GM21526 (cell line): ENCODE measurements around the gene TBC1D2B.
"Not testable (repeated sequence)": the region's sequence is repeated elsewhere in the genome, so short reads cannot be mapped to it uniquely, and the experiment has no call there.

Experiments used
- ATAC-seq: cut with Tn5 transposase; IDR thresholded peaks from one replicate; pipeline ENCODE4 v1.9.1; 2021; ENCODE audit warnings: moderate library complexity; ENCODE audit not compliant: unreplicated experiment, low FRiP score

Gene TBC1D2B

GRCh38 chr15:77959432-77959879 lies 118.1 kb downstream of the TBC1D2B start:
- no peak for ATAC-seq

GRCh38 chr15:77958716-77959431 lies 118.6 kb downstream of the TBC1D2B start:
- ATAC-seq = not testable (repeated sequence)

GRCh38 chr15:77958021-77958420 lies 119.5 kb downstream of the TBC1D2B start:
- ATAC-seq = not testable (repeated sequence)

- ATAC-seq = not testable (repeated sequence)
Observed at GRCh38 chr15:77953926-77954325, 123.6 kb downstream of the TBC1D2B start.

GRCh38 chr15:77952928-77953446 lies 124.5 kb downstream of the TBC1D2B start:
- not testable (repeated sequence) for ATAC-seq

GRCh38 chr15:77951105-77951786 lies 126.3 kb downstream of the TBC1D2B start:
- not testable (repeated sequence) for ATAC-seq

GRCh38 chr15:77950470-77950869 lies 127.0 kb downstream of the TBC1D2B start:
- not testable (repeated sequence) for ATAC-seq

GRCh38 chr15:77945566-77945965 lies 131.9 kb downstream of the TBC1D2B start:
- no peak for ATAC-seq
